ENCODE measurements around the gene CYP2C9. TPM values are rescaled to one million over a fixed set of nuclear protein-coding genes. Genes with fewer than 3 reads are reported as not detected.

CYP2C9 gene
- total and polyA plus RNA-seq, 2 experiments from 2014 or later: not detected

DNA sequence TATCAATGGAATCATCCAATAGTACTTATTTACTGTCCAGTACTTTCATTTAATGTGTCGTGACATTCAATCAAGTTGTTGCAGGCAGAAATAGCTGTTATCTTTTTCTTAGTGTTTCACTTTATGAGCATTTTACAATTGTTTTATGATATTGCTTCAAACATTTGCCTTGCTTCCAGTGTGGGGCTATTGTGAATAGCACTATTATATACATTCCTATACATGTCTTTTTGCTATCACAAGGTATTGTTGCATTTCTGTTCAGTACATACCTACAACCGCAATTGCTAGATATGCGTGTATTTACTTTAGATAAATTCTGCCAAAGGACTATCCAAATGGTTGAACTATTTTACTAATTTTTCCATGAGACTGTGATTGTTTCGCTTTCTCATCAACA, 95.9 kb downstream of the CYP2C9 start:
- Histone ChIP-seq H3K4me2 (no peak overlapping the region), H3K27me3 (ENCODE audit: insufficient read depth) (no peaks in the 10 kb centered on the region), H3K4me3 (no peak overlapping the region), H3F3A (replicated peaks; ENCODE audit: low read depth) (no peaks in the 10 kb centered on the region), H3K27ac (ENCODE audit: low read depth) (no peak overlapping the region), H3K36me3 (ENCODE audit: insufficient read depth) (no peaks in the 10 kb centered on the region), H3K79me2 (replicated peaks; ENCODE audit: insufficient read depth) (no peaks in the 10 kb centered on the region), H4K20me1 (replicated peaks; ENCODE audit: insufficient read depth) (no peaks in the 10 kb centered on the region), H3K9me2 (ENCODE audit: insufficient read depth) (no peaks in the 10 kb centered on the region), H3K4me1 (ENCODE audit: insufficient read depth) (no peaks in the 10 kb centered on the region), H2AFZ (no peak overlapping the region)
- Mint-ChIP-seq H3K27ac (no peak overlapping the region), H3K4me1 (no peaks in the 10 kb centered on the region), H3K4me3 (no peak overlapping the region), H3K9me3 (no peaks in the 10 kb centered on the region), H3K27me3 (ENCODE audit: insufficient read depth, low read depth, poor library complexity) (no peaks in the 10 kb centered on the region), H3K36me3 (ENCODE audit: low read depth) (no peaks in the 10 kb centered on the region)
- DNase-seq (ENCODE audit: low spot score): no peak
- no peak for ATAC-seq
- TF ChIP-seq EZH2phosphoT487 (IDR thresholded peaks at IDR 0.05; ENCODE audit: unreplicated experiment): no peak
- TF ChIP-seq NANOG (IDR thresholded peaks at IDR 0.05; ENCODE audit: borderline replicate concordance): no peak
- TF ChIP-seq ZNF331 (CRISPR knock-in tag; IDR thresholded peaks at IDR 0.05; ENCODE audit: low read depth): no peak
- no peak for TF ChIP-seq ETS1 (IDR thresholded peaks at IDR 0.05)
- TF ChIP-seq, protein P1, sequence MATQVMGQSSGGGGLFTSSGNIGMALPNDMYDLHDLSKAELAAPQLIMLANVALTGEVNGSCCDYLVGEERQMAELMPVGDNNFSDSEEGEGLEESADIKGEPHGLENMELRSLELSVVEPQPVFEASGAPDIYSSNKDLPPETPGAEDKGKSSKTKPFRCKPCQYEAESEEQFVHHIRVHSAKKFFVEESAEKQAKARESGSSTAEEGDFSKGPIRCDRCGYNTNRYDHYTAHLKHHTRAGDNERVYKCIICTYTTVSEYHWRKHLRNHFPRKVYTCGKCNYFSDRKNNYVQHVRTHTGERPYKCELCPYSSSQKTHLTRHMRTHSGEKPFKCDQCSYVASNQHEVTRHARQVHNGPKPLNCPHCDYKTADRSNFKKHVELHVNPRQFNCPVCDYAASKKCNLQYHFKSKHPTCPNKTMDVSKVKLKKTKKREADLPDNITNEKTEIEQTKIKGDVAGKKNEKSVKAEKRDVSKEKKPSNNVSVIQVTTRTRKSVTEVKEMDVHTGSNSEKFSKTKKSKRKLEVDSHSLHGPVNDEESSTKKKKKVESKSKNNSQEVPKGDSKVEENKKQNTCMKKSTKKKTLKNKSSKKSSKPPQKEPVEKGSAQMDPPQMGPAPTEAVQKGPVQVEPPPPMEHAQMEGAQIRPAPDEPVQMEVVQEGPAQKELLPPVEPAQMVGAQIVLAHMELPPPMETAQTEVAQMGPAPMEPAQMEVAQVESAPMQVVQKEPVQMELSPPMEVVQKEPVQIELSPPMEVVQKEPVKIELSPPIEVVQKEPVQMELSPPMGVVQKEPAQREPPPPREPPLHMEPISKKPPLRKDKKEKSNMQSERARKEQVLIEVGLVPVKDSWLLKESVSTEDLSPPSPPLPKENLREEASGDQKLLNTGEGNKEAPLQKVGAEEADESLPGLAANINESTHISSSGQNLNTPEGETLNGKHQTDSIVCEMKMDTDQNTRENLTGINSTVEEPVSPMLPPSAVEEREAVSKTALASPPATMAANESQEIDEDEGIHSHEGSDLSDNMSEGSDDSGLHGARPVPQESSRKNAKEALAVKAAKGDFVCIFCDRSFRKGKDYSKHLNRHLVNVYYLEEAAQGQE (IDR thresholded peaks at IDR 0.05; ENCODE audit: unreplicated experiment): no peak

DNA sequence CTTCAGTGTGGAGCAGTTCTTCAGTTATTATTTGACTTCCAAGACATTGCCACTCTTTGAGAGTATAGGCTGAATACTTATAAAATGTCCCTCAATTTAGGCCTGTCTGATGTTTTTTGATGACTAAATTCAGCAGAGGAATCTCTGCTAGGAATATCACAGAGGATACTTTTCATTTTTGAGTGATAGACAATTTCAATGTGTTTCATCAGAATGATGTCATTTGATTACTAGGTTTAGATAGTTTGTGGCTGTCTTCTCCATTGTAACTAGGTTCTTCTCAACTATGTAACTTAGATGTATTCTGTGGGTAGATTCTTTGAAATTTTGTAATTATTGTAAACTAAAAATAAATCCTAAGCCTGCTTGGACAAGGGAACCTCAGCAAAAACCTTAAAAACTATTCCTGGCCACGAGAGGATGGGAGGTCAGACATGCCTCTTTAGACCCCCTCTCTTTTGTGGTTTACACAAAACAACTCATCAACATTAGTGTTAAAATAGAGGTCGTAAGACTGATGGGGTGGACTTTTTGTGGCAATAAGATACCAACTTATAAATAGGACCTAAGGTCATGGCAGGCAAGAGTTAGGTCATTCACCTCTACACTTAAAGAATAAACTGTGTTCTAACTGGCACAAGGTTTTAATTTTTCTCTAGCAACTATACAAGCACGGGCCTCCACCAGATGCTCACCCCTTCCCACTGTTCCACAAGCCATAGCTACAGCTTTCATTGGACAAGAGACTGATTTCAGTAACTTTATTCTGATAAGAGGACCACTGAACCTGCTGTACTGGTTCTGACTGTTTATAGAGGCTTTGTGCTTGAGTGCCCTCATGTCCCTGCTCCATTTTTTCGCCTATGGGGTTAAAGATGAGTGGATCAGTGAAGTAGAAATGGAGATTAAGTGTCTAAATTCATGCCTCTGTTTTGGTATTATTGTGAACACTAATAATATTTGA, 97.2 kb downstream of the CYP2C9 start:
- H3K27ac ChIP-seq (ENCODE audit: low read depth): no peak overlapping the region
- no peak overlapping the region for H3K4me3 ChIP-seq
- H2AFZ ChIP-seq: no peak overlapping the region
- H4K20me1 ChIP-seq (replicated peaks; ENCODE audit: insufficient read depth): no peaks in the 10 kb centered on the region
- H3K36me3 ChIP-seq (ENCODE audit: insufficient read depth): no peaks in the 10 kb centered on the region
- no peaks in the 10 kb centered on the region for H3K27me3 ChIP-seq (ENCODE audit: insufficient read depth)
- H3K9me2 ChIP-seq (ENCODE audit: insufficient read depth): no peaks in the 10 kb centered on the region
- H3K4me2 ChIP-seq: no peak overlapping the region
- ATAC-seq (no peak), DNase-seq (ENCODE audit: low spot score) (no peak)
- H3K79me2 ChIP-seq (replicated peaks; ENCODE audit: insufficient read depth): no peaks in the 10 kb centered on the region
- Mint-ChIP-seq H3K9me3 (no peaks in the 10 kb centered on the region), H3K27ac (no peak overlapping the region), H3K36me3 (ENCODE audit: low read depth) (no peaks in the 10 kb centered on the region), H3K4me1 (0 out of 3 replicates have a peak, but pooled peaks cover 2% of the 10 kb centered on the region), H3K27me3 (ENCODE audit: insufficient read depth, low read depth, poor library complexity) (no peaks in the 10 kb centered on the region), H3K4me3 (no peak overlapping the region)
- H3K4me1 ChIP-seq (ENCODE audit: insufficient read depth): no peaks in the 10 kb centered on the region
- H3F3A ChIP-seq (replicated peaks; ENCODE audit: low read depth): no peaks in the 10 kb centered on the region
- TF ChIP-seq, protein P2, sequence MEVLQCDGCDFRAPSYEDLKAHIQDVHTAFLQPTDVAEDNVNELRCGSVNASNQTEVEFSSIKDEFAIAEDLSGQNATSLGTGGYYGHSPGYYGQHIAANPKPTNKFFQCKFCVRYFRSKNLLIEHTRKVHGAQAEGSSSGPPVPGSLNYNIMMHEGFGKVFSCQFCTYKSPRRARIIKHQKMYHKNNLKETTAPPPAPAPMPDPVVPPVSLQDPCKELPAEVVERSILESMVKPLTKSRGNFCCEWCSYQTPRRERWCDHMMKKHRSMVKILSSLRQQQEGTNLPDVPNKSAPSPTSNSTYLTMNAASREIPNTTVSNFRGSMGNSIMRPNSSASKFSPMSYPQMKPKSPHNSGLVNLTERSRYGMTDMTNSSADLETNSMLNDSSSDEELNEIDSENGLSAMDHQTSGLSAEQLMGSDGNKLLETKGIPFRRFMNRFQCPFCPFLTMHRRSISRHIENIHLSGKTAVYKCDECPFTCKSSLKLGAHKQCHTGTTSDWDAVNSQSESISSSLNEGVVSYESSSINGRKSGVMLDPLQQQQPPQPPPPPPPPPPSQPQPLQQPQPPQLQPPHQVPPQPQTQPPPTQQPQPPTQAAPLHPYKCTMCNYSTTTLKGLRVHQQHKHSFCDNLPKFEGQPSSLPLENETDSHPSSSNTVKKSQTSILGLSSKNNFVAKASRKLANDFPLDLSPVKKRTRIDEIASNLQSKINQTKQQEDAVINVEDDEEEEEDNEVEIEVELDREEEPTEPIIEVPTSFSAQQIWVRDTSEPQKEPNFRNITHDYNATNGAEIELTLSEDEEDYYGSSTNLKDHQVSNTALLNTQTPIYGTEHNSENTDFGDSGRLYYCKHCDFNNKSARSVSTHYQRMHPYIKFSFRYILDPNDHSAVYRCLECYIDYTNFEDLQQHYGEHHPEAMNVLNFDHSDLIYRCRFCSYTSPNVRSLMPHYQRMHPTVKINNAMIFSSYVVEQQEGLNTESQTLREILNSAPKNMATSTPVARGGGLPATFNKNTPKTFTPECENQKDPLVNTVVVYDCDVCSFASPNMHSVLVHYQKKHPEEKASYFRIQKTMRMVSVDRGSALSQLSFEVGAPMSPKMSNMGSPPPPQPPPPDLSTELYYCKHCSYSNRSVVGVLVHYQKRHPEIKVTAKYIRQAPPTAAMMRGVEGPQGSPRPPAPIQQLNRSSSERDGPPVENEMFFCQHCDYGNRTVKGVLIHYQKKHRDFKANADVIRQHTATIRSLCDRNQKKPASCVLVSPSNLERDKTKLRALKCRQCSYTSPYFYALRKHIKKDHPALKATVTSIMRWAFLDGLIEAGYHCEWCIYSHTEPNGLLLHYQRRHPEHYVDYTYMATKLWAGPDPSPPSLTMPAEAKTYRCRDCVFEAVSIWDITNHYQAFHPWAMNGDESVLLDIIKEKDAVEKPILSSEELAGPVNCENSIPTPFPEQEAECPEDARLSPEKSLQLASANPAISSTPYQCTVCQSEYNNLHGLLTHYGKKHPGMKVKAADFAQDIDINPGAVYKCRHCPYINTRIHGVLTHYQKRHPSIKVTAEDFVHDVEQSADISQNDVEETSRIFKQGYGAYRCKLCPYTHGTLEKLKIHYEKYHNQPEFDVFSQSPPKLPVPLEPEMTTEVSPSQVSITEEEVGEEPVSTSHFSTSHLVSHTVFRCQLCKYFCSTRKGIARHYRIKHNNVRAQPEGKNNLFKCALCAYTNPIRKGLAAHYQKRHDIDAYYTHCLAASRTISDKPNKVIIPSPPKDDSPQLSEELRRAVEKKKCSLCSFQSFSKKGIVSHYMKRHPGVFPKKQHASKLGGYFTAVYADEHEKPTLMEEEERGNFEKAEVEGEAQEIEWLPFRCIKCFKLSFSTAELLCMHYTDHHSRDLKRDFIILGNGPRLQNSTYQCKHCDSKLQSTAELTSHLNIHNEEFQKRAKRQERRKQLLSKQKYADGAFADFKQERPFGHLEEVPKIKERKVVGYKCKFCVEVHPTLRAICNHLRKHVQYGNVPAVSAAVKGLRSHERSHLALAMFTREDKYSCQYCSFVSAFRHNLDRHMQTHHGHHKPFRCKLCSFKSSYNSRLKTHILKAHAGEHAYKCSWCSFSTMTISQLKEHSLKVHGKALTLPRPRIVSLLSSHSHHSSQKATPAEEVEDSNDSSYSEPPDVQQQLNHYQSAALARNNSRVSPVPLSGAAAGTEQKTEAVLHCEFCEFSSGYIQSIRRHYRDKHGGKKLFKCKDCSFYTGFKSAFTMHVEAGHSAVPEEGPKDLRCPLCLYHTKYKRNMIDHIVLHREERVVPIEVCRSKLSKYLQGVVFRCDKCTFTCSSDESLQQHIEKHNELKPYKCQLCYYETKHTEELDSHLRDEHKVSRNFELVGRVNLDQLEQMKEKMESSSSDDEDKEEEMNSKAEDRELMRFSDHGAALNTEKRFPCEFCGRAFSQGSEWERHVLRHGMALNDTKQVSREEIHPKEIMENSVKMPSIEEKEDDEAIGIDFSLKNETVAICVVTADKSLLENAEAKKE (CRISPR knock-in tag; IDR thresholded peaks at IDR 0.05): no peak
- TF ChIP-seq POLR2AphosphoS5 (IDR thresholded peaks at IDR 0.05; ENCODE audit: low read depth) (no peak), ZNF114 (CRISPR knock-in tag; IDR thresholded peaks at IDR 0.05) (no peak), ETS1 (IDR thresholded peaks at IDR 0.05) (no peak), EZH2phosphoT487 (IDR thresholded peaks at IDR 0.05; ENCODE audit: unreplicated experiment) (no peak)

Measured in GM23338 (cell line).